OCI-LY3 (cell line): ENCODE results near the gene POU5F1.

ENCODE experiments used
- CTCF ChIP-seq: fragments of 200-600, 300-600 bp; sonication (generic); IDR thresholded peaks from 2 replicates; pipeline ENCODE4 v1.5.1; 2014; ENCODE audit warnings: antibody characterized with exemption, low read length, low read depth
- EZH2phosphoT487 ChIP-seq: fragments of 200-600 bp; shearing (Covaris generic); IDR thresholded peaks from 2 replicates; pipeline ENCODE4 v1.6.1; 2018; ENCODE audit warnings: antibody characterized with exemption, mixed run types, low read depth

- no peak for TF ChIP-seq CTCF
- TF ChIP-seq EZH2phosphoT487, result no peak
Observed at GRCh38 chr6:31122791-31123706, 47.4 kb downstream of the POU5F1 start.
